ENCODE measurements around the gene ASPG.

Gene ASPG

DNA sequence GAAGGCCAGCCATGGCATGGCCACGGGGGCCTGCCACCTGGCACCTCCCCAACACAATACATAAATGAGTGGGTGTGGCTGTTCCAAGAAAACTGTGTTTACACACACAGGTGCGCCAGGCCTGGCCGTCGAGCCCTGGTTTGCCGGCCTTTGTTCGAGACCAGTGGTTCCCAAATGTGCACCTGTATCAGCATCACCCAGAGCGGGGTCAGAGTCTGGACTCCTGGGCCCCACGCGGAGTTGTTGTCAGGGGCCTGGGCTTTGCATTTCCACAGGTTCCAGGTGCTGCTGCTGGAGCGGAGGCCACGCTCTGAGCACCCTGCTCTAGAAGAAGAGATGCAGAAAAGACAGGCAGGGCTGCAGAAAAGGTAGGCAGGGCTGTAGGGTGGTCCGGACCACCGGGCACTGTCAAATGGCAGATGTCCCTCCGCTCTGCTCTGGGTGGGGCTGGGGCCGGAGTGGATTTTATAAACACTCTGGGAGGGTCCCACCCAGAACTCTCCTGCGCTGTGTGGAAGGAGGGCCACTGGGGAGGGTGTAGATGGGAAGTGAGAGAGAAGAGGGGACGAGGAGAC is 4.2 kb upstream of the ASPG start:
- TF ChIP-seq, protein P1, sequence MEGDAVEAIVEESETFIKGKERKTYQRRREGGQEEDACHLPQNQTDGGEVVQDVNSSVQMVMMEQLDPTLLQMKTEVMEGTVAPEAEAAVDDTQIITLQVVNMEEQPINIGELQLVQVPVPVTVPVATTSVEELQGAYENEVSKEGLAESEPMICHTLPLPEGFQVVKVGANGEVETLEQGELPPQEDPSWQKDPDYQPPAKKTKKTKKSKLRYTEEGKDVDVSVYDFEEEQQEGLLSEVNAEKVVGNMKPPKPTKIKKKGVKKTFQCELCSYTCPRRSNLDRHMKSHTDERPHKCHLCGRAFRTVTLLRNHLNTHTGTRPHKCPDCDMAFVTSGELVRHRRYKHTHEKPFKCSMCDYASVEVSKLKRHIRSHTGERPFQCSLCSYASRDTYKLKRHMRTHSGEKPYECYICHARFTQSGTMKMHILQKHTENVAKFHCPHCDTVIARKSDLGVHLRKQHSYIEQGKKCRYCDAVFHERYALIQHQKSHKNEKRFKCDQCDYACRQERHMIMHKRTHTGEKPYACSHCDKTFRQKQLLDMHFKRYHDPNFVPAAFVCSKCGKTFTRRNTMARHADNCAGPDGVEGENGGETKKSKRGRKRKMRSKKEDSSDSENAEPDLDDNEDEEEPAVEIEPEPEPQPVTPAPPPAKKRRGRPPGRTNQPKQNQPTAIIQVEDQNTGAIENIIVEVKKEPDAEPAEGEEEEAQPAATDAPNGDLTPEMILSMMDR (IDR thresholded peaks at IDR 0.05; ENCODE audit: control extremely low read depth, extremely low read depth, low read depth, missing control alignments) = no peak
- ChIA-PET CTCF (no interaction called here), POLR2A (no interaction called here)
- no peak for DNase-seq (ENCODE audit: extremely low spot score)

DNA sequence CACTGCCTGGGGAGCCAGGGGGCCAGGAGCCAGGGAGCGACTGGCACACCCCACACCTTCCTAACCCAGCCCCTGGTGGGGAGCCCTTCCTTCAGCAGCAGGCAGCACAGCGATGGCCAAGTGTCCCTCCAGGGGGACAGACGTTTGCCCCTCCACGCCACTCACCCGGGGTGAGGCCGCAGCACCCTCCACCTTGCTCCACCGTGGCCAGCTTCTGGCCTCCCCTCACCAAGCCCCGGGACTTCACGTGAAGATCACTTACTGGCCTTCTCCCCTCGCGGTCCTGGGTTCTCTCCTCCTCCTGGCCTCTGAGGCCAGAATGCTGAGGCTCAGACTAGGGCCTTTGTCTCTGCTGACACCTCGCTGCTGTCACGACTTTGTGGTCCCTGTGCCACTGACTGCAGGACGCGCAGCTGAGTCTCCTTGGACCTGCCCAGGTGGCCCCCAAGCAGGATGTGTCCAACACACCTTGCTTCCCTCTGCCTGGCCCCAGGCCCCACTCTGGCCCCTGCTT is 3.5 kb upstream of the ASPG start:
- POLR2A ChIA-PET = no interaction called here
- TF ChIP-seq, protein P1 (IDR thresholded peaks at IDR 0.05; ENCODE audit: control extremely low read depth, extremely low read depth, low read depth, missing control alignments) = no peak
- CTCF ChIA-PET = no interaction called here
- DNase-seq (ENCODE audit: extremely low spot score) = no peak

DNA sequence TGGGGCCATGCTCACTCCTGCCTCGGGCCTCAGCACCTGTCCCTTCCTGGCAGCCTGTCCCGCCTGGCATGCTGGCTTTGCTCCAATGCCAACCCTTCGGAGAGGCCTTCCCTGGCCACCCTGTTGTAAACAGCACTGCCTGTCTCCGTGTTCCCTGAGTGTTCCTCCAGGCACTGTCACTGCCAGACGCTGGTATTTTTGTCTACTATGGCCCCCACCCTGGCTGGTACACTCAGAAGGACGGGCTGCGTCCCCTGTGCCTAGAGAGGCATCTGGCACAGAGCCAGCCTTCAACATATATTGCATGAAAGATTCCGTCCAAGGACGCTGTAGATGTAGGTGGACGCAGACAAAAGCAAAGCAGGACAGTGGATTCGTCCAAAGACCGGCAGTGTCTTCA is 2.7 kb upstream of the ASPG start:
- CTCF ChIA-PET = no interaction called here
- POLR2A ChIA-PET = no interaction called here
- TF ChIP-seq, protein P1 (IDR thresholded peaks at IDR 0.05; ENCODE audit: control extremely low read depth, extremely low read depth, low read depth, missing control alignments) = no peak
- DNase-seq (ENCODE audit: extremely low spot score) = no peak

DNA sequence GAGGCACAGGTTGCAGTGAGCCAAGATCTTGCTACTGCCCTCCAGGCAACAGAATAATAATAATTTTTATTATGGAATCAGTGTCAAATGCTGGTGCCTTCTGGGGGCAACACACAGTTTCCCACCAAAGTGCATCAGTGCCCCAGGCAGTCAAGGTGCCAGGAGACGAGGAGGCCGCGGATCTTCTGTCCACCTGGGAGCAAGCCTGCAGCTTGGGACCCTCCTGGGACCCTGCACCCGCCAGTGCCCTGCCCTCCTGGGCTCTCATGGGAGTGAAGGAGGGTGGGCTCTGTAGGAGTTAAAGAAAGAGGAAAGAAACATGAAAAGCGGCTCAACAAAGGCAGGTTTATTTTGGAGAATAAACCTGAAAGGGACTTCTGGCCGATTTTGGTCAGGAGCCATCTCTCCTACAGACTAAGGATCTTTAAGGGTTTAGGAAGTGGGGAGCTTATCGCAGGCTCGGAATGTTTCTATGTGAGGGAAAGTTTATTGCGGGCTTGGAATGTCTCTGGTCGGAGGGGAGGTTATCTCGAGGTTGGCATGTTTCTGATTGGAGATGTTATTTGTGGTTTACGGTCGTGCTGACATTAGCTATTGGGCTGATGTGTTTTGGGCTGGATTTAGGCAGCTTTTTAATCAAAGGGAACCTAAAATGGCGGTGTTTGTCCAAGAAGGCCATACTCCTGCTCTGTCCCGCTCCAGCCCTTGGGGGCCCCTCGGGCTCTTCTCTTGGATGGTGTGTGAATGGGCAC is 1.1 kb upstream of the ASPG start:
- ChIA-PET CTCF (interaction anchor here (1.0 to 1.5 kb wide), 2 partner anchors 10 to 12 kb away, joined by 4 to 8 read pairs; no protein-coding TSS in a partner anchor), POLR2A (no interaction called here)
- DNase-seq (ENCODE audit: extremely low spot score) = no peak

DNA sequence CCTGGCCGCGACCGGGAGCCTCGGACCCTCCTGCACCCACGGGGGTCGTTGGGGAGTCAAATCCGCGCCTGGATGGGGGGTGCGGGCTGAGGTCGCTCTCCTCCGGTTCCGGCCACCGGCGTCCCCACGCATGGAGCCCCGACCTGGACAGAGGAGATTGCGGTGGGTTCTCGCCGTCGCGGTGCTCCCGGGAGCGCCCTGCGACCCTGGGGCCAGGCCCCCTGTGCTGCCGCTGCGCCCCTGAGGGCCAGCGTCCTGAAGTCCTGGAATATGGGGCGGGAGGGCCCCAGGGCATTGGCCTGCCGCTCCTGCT is 345 bp downstream of the ASPG start:
- POLR2A ChIA-PET = no interaction called here
- CTCF ChIA-PET = no interaction called here

More for the DNA sequence above, 1.1 kb upstream of the ASPG start:
- TF ChIP-seq, protein P1 (IDR thresholded peaks at IDR 0.05; ENCODE audit: control extremely low read depth, extremely low read depth, low read depth, missing control alignments) = no peak

DNA sequence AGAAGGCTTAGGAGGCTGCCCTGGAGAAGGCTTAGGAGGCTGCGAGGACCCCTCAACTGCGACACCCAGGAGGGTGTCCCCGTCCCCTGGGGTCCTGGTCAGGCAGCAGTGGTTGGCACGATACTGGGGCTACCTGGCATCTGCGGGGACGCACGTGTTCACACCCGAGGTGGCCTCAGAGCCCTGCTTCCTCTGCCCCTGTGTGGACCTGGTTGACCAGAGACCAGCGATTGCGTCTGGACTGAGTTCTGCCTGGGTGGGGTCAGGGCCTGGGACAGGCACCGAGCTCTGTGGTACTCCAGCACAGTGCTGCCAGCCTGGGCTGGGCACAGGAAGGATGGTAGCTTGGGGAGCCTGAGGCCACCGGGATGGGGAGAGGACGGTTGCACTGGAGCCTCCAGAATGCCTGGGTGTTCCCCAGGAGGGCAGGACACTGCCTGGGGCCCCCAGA is 735 bp downstream of the ASPG start:
- TF ChIP-seq, protein P1 (IDR thresholded peaks at IDR 0.05; ENCODE audit: control extremely low read depth, extremely low read depth, low read depth, missing control alignments) = no peak
- DNase-seq (ENCODE audit: extremely low spot score) = no peak
- ChIA-PET POLR2A (no interaction called here), CTCF (no interaction called here)

More for the DNA sequence above, 345 bp downstream of the ASPG start:
- TF ChIP-seq, protein P1 (IDR thresholded peaks at IDR 0.05; ENCODE audit: control extremely low read depth, extremely low read depth, low read depth, missing control alignments) = no peak
- DNase-seq (ENCODE audit: extremely low spot score) = no peak
